Measurements from ENCODE around the gene ADGRL3.
"Not testable (repeated sequence)": the region's sequence is repeated elsewhere in the genome, so short reads cannot be mapped to it uniquely, and the experiment has no call there.

Gene ADGRL3

DNA sequence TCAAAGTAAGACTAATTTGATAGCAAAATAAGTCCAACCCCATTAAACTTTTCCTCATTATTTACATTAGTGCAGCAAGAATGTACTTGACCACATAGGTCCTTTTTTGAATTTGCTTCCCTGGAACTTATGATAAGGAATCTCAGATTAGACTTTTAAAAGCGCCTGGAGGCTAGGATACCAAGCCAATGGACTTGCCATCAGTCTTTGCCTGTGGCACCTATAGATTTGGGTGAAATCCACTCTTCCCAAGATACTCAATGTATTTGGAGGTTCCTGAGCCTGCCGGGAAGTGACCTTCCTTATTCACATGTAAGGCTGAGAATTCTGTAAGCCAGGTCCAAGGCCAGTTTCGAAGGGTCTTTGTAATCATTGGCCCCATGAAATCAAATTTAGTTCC, 553.6 kb downstream of the ADGRL3 start:
- no peak for DNase-seq (ENCODE audit: low read depth in 2 of 2)

- DNase-seq (ENCODE audit: low read depth in 2 of 2), result not testable (repeated sequence)
These were observed 556.8 kb downstream of the ADGRL3 start for GRCh38 chr4:61756937-61757336.

GRCh38 chr4:61757983-61758382, 557.9 kb downstream of the ADGRL3 start:
- DNase-seq (ENCODE audit: low read depth in 2 of 2), result not testable (repeated sequence)

DNA sequence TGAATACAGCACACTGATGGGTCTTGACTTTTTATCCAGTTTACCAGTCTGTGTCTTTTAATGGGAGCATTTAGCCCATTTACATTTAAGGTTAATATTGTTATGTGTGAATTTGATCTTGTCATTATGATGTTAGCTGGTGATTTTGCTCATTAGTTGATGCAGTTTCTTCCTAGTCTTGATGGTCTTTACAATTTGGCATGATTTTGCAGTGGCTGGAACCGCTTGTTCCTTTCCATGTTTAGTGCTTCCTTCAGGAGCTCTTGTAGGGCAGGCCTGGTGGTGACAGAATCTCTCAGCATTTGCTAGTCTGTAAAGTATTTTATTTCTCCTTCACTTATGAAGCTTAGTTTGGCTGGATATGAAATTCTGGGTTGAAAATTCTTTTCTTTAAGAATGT, 558.5 kb downstream of the ADGRL3 start:
- DNase-seq (ENCODE audit: low read depth in 2 of 2), result not testable (repeated sequence)

- DNase-seq (ENCODE audit: low read depth in 2 of 2), result not testable (repeated sequence)
These were observed 559.1 kb downstream of the ADGRL3 start for GRCh38 chr4:61759245-61759644.

DNA sequence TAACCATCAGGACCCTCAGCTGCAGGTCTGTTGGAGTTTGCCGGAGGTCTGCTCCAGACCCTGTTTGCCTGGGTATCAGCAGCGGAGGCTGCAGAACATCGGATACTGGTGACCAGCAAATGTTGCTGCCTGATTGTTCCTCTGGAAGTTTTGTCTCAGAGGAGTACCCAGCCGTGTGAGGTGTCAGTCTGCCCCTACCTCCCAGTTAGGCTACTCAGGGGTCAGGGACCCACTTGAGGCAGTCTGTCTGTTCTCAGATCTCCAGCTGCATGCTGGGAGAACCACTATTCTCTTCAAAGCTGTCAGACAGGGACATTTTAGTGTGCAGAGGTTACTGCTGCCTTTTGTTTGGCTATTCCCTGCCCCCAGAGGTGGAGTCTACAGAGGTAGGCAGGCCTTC, 559.8 kb downstream of the ADGRL3 start:
- not testable (repeated sequence) for DNase-seq (ENCODE audit: low read depth in 2 of 2)

DNA sequence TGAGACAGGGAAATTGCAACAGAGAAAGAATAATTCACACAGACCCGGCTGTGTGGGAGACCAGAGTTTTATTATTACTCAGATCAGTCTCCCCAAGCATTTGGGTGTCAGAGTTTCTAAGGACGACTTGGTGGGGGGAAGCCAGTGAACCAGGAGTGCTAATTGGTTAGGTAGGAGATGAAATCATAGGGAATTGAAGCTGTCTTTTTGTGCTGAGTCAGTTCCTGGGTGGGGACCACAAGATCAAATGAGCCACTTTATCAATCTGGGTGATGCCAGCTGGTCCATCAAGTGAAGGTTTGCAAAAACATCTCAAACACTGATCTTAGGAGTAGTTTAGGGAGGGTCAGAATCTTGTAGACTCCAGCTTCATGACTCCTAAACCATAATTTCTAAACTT, 560.7 kb downstream of the ADGRL3 start:
- DNase-seq (ENCODE audit: low read depth in 2 of 2), result no peak

DNA sequence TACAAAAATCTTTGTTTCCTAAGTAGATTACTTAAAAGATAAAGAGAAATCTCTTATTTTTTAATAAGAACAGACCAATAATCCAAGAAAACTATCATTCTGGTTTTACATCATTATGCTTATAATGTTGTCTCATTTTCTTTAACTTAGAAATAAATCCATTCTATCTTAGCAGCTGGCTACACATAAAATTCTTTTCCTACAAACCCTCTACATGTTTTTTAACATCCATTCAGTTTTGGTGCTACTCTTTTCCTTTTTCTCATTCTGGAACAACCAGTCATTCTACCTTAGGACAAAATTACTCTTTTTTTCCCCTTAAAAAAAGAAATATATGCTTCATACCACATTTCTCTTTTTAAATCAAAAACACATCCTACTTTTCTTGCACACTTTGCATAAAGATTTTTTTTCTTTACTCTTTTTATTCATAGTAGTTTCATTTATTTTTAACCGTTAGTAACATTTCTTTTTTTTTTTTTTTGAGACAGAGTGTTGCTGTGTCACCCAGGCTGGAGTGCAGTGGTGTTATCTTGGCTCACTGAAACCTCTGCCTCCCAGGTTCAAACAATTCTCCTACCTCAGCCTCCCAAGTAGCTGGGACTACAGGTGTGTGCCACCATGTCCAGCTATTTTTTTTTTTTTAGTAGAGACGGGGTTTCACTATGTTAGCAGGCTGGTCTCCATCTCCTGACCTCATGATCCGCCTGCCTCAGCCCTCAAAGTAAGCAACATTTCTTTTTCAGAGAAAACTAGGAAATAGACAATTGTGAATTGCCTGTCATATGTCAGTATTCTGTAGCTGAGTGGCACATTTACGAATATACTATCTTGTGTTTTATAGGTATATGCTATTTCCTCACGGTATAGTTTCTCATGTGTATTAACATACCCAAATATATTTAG, 562.8 kb downstream of the ADGRL3 start:
- no peak for DNase-seq (ENCODE audit: low read depth in 2 of 2)

GRCh38 chr4:61763682-61764081, 563.6 kb downstream of the ADGRL3 start:
- no peak for DNase-seq (ENCODE audit: low read depth in 2 of 2)

GRCh38 chr4:61764090-61764489, 564.0 kb downstream of the ADGRL3 start:
- DNase-seq (ENCODE audit: low read depth in 2 of 2), result not testable (repeated sequence)

DNA sequence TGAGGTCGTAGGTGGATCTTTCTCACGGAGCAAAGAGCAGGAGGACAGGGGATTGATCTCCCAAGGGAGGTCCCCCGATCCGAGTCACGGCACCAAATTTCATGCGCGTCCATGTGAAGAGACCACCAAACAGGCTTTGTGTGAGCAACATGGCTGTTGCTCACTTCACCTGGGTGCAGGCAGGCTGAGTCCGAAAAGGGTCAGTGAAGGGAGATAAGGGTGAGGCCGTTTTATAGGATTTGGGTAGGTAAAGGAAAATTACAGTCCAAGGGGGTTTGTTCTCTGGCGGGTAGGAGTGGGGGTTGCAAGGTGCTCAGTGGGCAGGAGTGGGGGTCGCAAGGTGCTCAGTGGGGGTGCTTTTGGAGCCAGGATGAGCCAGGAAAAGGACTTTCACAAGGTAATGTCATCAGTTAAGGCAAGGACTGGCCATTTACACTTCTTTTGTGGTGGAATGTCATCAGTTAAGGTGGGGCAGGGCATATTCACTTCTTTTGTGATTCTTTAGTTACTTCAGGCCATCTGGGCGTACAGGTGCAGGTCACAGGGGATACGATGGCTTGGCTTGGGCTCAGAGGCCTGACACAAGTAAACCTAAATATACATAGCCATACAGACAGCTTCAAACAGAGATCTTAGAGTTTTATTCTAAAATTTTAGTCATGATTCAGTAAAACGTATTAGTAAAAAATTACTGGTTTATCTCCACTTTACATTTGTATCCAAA, 569.5 kb downstream of the ADGRL3 start:
- not testable (repeated sequence) for DNase-seq (ENCODE audit: low read depth in 2 of 2)

DNA sequence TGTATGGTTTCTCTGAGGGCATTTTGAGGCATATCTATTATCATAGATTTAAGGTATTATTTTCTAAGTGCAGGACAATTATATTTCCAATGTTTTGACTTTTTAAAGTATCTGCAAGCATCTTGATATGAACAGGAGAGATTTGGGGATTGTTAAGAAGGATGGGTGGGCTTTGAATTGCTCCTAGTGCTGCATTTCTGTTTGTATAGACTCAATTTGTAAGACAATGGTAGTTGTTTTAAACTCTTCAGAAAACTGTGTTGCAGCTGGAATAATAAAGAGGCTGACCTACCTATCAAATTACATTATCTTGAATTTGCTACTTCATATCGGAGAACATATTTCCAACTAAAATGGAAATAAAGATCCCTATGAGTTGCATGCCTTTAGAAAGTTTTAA, 570.3 kb downstream of the ADGRL3 start:
- no peak for DNase-seq (ENCODE audit: low read depth in 2 of 2)

GRCh38 chr4:61771056-61771455, 570.9 kb downstream of the ADGRL3 start:
- DNase-seq (ENCODE audit: low read depth in 2 of 2), result no peak

- no peak for DNase-seq (ENCODE audit: low read depth in 2 of 2)
These were observed 572.0 kb downstream of the ADGRL3 start for GRCh38 chr4:61772126-61772525.

DNA sequence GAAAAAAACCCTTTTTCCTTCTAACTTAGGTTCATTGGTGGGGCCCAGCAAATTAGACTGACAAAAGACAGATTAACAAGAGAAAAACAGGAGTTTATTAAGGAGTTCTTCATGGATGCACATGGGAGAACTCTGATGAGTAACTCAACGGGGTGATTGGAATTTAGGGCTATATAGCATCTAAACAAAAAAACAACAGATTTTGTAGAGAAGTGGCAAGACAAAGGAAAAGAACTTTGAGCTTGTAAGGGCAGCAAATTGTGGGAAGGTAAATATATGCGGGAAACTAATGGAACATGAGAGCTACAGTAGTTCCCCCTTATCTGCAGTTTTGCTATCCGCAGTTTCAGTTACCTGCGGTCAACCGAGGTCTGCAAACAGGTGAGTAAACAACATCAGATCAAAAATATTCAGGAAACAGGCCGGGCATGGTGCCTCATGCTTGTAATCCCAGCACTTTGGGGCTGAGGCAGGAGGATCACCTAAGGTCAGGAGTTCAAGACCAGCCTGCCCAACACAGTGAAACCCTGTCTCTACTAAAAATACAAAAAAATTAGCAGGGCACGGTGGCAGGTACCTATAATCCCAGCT, 573.6 kb downstream of the ADGRL3 start:
- no peak for DNase-seq (ENCODE audit: low read depth in 2 of 2)

DNA sequence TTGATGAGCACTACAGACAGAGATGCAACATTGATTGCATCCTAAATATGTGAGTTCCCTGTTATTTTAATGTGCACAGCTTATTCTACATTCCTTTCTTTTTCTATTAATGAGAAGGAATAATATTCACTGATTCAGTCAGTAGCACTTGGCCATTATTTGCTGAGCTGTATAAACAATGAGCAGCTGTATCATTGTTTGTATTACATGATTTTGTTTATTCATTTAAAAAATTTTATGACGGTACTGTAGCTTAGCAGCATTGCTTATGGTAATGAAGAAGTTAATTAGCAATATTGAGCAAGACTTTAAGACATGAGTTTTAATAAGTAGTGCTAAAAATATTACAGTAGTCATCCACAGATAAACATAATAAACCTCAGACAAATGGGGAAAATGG, 582.0 kb downstream of the ADGRL3 start:
- DNase-seq (ENCODE audit: low read depth in 2 of 2), result no peak

DNA sequence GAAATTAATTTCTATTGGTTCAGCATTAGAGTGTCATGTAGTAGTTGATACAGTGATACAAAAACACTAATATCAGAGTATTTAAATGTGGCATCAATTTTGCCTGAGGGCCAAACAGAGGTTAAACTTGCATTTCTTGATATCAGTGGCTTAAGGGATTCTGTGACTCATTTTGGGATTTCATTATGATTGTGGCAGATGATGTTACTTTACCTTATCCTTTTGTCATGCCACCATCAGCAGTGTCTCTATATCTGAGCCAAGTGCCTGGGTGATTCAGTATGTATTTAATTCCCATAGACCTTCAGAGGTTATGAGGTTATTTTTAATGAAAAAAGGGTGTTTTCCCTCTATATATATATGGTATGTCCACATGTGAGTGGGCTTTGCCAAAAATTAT, 582.9 kb downstream of the ADGRL3 start:
- DNase-seq (ENCODE audit: low read depth in 2 of 2), result no peak

DNA sequence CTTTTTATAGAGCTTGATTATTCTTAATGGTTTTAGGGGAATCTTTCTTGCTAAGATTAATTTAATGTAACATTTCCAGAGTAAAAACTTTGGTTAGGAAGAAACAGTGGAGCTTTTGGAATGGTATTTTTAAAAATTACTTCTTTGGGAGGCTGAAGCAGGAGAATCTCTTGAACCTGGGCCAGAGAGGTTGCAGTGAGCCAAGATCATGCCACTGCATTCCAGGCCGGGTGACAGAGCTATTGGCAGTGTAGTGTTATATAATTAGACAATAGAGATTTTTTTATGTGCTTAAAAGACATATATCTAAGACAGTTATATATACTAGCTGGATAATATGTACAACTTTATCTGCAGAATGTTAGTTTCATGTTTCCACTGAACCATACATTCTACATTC, 585.6 kb downstream of the ADGRL3 start:
- no peak for DNase-seq (ENCODE audit: low read depth in 2 of 2)

- no peak for DNase-seq (ENCODE audit: low read depth in 2 of 2)
These were observed 586.1 kb downstream of the ADGRL3 start for GRCh38 chr4:61786211-61786610.

GRCh38 chr4:61795998-61796397, 595.9 kb downstream of the ADGRL3 start:
- DNase-seq (ENCODE audit: low read depth in 2 of 2), result no peak

DNA sequence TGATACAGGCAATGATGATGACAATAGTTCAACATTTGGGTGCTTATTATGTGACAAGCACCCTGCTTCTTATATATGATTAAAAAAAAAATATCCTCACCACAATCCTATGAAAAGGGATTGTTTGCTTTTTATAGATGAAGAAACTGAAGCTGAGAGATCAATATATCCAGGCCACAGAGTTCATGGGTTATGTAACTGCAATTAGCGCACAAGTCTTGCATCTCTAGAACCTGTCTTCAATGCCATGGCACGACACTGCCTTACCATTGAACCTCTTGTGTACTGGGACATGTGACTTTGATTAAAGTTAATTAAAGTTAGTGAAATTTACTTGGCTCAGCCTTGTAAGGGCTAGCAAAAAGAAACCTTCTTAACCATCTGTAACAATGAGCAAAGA, 599.7 kb downstream of the ADGRL3 start:
- DNase-seq (ENCODE audit: low read depth in 2 of 2), result no peak

GRCh38 chr4:61805227-61805626, 605.1 kb downstream of the ADGRL3 start:
- DNase-seq (ENCODE audit: low read depth in 2 of 2), result no peak

DNA sequence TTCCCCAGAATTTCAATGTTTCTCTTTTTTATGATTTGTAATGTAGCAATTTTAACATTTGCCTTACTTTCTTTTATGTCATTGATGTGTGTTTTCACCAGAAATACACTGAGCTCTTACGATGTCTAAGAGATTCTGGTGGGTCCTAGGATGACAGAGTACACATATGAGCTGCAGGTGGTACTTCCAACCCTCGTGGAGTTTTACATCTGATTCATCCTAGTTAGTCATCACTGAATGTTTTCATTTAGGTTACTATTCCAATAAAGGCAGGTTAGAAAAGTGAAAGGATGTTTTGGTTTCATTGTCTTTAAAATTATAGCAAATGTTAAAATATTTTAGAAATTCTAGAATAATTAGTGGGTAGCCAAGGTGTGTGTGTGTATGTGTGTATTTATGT, 605.9 kb downstream of the ADGRL3 start:
- no peak for DNase-seq (ENCODE audit: low read depth in 2 of 2)
